Upper lobe of left lung (tissue), 6 donors: ENCODE measurements around the gene TIMP4. TPM values are rescaled to one million over a fixed set of nuclear protein-coding genes. Genes with fewer than 3 reads are reported as not detected.

ENCODE experiments used
- ATAC-seq, 2 donors: fragments of 200-7000 bp; cut with Tn5 transposase; one replicate each; pipeline ENCODE4 v1.9.1; 2022; ENCODE audit warnings: mild to moderate bottlenecking in 2 of 2, moderate library complexity in 2 of 2; ENCODE audit not compliant: low FRiP score in 2 of 2
- DNase-seq, 2 donors: peaks; one replicate each; pipeline ENCODE4 v3.0.0-alpha.2; 2019 to 2020
- H3K27ac ChIP-seq, 4 donors: fragments of 200-600 bp; sonication (generic); one replicate each; pipeline ENCODE4 v1.5.1; 2016 to 2019
- H3K27me3 ChIP-seq, 4 donors: fragments of 200-600 bp; sonication (generic); one replicate each; pipeline ENCODE4 v1.5.1; 2017 to 2019
- H3K36me3 ChIP-seq, 4 donors: fragments of 200-600 bp; sonication (generic); one replicate each; pipeline ENCODE4 v1.5.1; 2016 to 2019
- H3K4me1 ChIP-seq, 4 donors: fragments of 200-600 bp; sonication (generic); one replicate each; pipeline ENCODE4 v1.5.1; 2018 to 2019
- H3K4me3 ChIP-seq, 4 donors: fragments of 200-600 bp; sonication (generic); one replicate each; pipeline ENCODE4 v1.5.1; 2017 to 2019; ENCODE audit warnings: mild to moderate bottlenecking in 2 of 4, moderate library complexity in 1 of 4
- H3K9me3 ChIP-seq, 4 donors: fragments of 200-600 bp; sonication (generic); one replicate each; pipeline ENCODE4 v1.5.1; 2018 to 2019
- EP300 ChIP-seq, 4 donors: sonication (generic); formaldehyde crosslinking; IDR thresholded peaks; one replicate each; pipeline ENCODE4 v1.5.1; 2017; ENCODE audit warnings: antibody characterized with exemption in 4 of 4, control low read depth in 2 of 4
- POLR2A ChIP-seq, 4 donors: fragments of 450-650 bp; IDR thresholded peaks; one replicate each; pipeline ENCODE4 v1.5.1; 2016 to 2017; ENCODE audit warnings: antibody characterized with exemption in 4 of 4, mild to moderate bottlenecking in 2 of 4
- POLR2AphosphoS5 ChIP-seq, 2 donors: sonication (generic); formaldehyde crosslinking; IDR thresholded peaks; one replicate each; pipeline ENCODE4 v1.5.1; 2017; ENCODE audit warnings: antibody characterized with exemption in 2 of 2
- WGBS, 2 donors: methylation state at CpG; one replicate each; pipeline ENCODE4 v1.1.5; 2017 to 2018; 5-methylcytosine and 5-hydroxymethylcytosine counted together
- total RNA-seq, 6 donors: library from RNA; depleted of rRNA in 4 of 6; stranded (reverse); fragments of >200 nt in 4 of 6; gene quantifications; one replicate each; pipeline versions ENCODE4 v1.1.0 to v1.2.1, GENCODE V29; 2016 to 2021
- TF ChIP-seq, protein P1 (sequence below), 6 experiments: fragments of 450-650 bp in 4 of 6; fragments of 200-600 bp in 2 of 6; sonication (generic) in 2 of 6; IDR thresholded peaks; one replicate each; pipeline ENCODE4 v1.5.1; 2016 to 2019; ENCODE audit warnings: antibody characterized with exemption in 6 of 6
- donor health status: DM: no; HTN: no; CAD: no; lungs with moderate emphysema.
- donor health status: DM: no; HTN: yes; CAD: no; lungs with severe emphysema.

The TIMP4 gene
- total RNA-seq, 6 donors from 2014 or later, result 1.6 to 10.5 (median 5.2) TPM

- TF ChIP-seq POLR2A (IDR thresholded peaks at IDR 0.05) (no peak), EP300 (IDR thresholded peaks at IDR 0.05) (peak in 2 of 4 donors; percentile 49 to 91), POLR2AphosphoS5 (IDR thresholded peaks at IDR 0.05) (peak; percentile 54 to 63)
- TF ChIP-seq, protein P1, sequence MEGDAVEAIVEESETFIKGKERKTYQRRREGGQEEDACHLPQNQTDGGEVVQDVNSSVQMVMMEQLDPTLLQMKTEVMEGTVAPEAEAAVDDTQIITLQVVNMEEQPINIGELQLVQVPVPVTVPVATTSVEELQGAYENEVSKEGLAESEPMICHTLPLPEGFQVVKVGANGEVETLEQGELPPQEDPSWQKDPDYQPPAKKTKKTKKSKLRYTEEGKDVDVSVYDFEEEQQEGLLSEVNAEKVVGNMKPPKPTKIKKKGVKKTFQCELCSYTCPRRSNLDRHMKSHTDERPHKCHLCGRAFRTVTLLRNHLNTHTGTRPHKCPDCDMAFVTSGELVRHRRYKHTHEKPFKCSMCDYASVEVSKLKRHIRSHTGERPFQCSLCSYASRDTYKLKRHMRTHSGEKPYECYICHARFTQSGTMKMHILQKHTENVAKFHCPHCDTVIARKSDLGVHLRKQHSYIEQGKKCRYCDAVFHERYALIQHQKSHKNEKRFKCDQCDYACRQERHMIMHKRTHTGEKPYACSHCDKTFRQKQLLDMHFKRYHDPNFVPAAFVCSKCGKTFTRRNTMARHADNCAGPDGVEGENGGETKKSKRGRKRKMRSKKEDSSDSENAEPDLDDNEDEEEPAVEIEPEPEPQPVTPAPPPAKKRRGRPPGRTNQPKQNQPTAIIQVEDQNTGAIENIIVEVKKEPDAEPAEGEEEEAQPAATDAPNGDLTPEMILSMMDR (IDR thresholded peaks at IDR 0.05), result no peak
- no peaks in the 10 kb centered on the region for H3K9me3 ChIP-seq
- peak overlapping the region; percentile 62 to 77 (median 75) for H3K27ac ChIP-seq
- H3K4me3 ChIP-seq, result no peak overlapping the region
- no peaks in the 10 kb centered on the region for H3K27me3 ChIP-seq
- H3K4me1 ChIP-seq, result peaks cover 12 to 27% (median 21%) of the 10 kb centered on the region in 4 donors
- no peaks in the 10 kb centered on the region for H3K36me3 ChIP-seq
- peak in 1 of 2 donors; percentile 77 for DNase-seq
- WGBS, 2 donors, result 97 to 98% methylated on average over 1 of the region's 1 CpG
- ATAC-seq, result peak; percentile 76 to 94
Observed at GRCh38 chr3:12193485-12194165, 34.9 kb upstream of the TIMP4 start.

DNA sequence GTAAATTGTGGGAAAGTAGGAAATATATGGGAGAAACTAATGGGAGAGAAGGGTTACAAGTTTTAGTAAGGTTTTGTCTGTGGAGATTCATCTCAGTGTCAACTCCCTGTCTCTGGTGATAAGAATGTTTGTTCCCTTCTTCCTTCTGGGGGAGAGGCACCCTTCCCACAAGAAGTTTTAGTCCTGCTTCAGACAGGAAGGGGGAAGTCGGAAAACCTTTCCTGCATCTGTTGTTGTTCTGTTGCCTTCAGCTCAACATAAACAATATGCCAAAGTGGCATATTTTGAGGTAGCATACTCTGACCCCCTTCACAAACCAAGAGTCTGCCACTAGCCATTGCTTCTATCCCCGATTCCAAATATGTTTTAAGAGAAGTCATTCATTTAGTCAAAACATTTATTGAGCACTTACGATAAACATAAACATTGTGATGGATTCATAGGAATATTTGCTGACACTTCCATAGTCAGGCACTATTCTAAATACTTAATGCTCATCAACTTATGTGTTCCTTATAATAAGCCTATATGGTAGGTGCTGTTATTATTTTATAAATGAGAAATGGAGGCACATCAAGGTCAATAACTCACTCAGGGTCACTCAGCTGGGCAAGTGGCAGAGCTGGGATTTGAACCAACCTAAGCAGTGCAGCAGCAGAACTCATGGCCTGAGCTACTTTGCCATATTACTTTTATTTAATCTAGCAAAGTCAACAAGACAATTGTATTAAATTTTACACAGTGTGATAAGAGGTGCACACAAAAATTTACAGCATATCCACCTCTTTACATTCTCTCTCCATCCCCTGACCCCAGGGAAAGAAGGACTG, 34.2 kb upstream of the TIMP4 start:
- TF ChIP-seq POLR2A (IDR thresholded peaks at IDR 0.05) (no peak), EP300 (IDR thresholded peaks at IDR 0.05) (no peak), POLR2AphosphoS5 (IDR thresholded peaks at IDR 0.05) (no peak)
- TF ChIP-seq, protein P1 (IDR thresholded peaks at IDR 0.05), result no peak
- no peaks in the 10 kb centered on the region for H3K9me3 ChIP-seq
- DNase-seq (no peak), ATAC-seq (peak in 1 of 2 donors; percentile 5)
- 81 to 83% methylated on average over 3 of the region's 3 CpGs for WGBS, 2 donors
- H3K36me3 ChIP-seq, result no peaks in the 10 kb centered on the region
- H3K4me1 ChIP-seq, result peaks cover 20 to 34% (median 24%) of the 10 kb centered on the region in 4 donors
- no peak overlapping the region for H3K4me3 ChIP-seq
- H3K27me3 ChIP-seq, result no peaks in the 10 kb centered on the region
- H3K27ac ChIP-seq, result peak overlapping the region; percentile 32 to 77 (median 49)

- ATAC-seq, result no peak
- H3K27ac ChIP-seq, result no peak overlapping the region
- TF ChIP-seq POLR2A (IDR thresholded peaks at IDR 0.05) (no peak), POLR2AphosphoS5 (IDR thresholded peaks at IDR 0.05) (no peak), EP300 (IDR thresholded peaks at IDR 0.05) (no peak)
- TF ChIP-seq, protein P1 (IDR thresholded peaks at IDR 0.05), result no peak
Observed at GRCh38 chr3:12192173-12192572, 33.5 kb upstream of the TIMP4 start.

DNA sequence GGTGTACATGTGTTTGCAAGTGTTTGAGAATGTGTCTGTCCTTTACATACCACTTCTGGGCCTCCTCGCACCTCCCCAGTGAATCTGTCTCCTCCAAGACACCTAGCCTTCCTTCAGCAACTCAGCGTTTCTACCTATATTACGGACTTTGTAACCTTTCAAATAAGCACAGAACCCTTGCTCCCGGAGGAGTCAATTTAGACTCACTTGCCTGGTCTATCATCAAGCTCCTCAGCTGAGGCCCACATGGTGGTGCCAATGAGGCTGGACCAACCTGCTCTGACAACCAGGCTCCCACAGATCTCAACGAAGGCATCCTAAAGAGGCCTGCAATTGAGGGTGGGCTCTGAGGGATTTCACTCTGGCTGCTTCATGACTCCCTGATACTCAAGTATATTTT, 32.8 kb upstream of the TIMP4 start:
- TF ChIP-seq, protein P1 (IDR thresholded peaks at IDR 0.05), result no peak
- TF ChIP-seq POLR2AphosphoS5 (IDR thresholded peaks at IDR 0.05) (no peak), POLR2A (IDR thresholded peaks at IDR 0.05) (no peak), EP300 (IDR thresholded peaks at IDR 0.05) (no peak)
- no peaks in the 10 kb centered on the region for H3K9me3 ChIP-seq
- peaks cover 20 to 42% (median 29%) of the 10 kb centered on the region in 4 donors for H3K4me1 ChIP-seq
- 96 to 98% methylated on average over 5 of the region's 5 CpGs for WGBS, 2 donors
- H3K4me3 ChIP-seq, result no peak overlapping the region
- H3K36me3 ChIP-seq, result no peaks in the 10 kb centered on the region
- no peak for DNase-seq
- ATAC-seq, result no peak
- peak overlapping the region in 1 of 4 donors; percentile 4 for H3K27ac ChIP-seq
- H3K27me3 ChIP-seq, result no peaks in the 10 kb centered on the region

More at GRCh38 chr3:12192173-12192572, 33.5 kb upstream of the TIMP4 start:
- WGBS, 2 donors, result 91 to 95% methylated on average over 8 of the region's 8 CpGs
- Histone ChIP-seq H3K9me3 (no peaks in the 10 kb centered on the region), H3K27me3 (no peaks in the 10 kb centered on the region), H3K4me1 (peaks cover 20 to 35% (median 28%) of the 10 kb centered on the region in 4 donors), H3K4me3 (no peak overlapping the region), H3K36me3 (no peaks in the 10 kb centered on the region)
- DNase-seq, result no peak
